WI38 (cell line): Measurements from ENCODE around the gene PRSS2.
"Not testable (repeated sequence)": the region's sequence is repeated elsewhere in the genome, so short reads cannot be mapped to it uniquely, and the experiment has no call there.

Experiments used
- H3K4me3 ChIP-seq: 2 replicates; pipeline ENCODE4 v1.5.1; 2011; ENCODE audit warnings: low read depth, mild to moderate bottlenecking, control low read depth, low read length
- CTCF ChIP-seq: IDR thresholded peaks from 2 replicates; pipeline ENCODE4 v1.5.1; 2012; ENCODE audit warnings: low read depth, mild to moderate bottlenecking, control low read depth, low read length

PRSS2 gene

DNA sequence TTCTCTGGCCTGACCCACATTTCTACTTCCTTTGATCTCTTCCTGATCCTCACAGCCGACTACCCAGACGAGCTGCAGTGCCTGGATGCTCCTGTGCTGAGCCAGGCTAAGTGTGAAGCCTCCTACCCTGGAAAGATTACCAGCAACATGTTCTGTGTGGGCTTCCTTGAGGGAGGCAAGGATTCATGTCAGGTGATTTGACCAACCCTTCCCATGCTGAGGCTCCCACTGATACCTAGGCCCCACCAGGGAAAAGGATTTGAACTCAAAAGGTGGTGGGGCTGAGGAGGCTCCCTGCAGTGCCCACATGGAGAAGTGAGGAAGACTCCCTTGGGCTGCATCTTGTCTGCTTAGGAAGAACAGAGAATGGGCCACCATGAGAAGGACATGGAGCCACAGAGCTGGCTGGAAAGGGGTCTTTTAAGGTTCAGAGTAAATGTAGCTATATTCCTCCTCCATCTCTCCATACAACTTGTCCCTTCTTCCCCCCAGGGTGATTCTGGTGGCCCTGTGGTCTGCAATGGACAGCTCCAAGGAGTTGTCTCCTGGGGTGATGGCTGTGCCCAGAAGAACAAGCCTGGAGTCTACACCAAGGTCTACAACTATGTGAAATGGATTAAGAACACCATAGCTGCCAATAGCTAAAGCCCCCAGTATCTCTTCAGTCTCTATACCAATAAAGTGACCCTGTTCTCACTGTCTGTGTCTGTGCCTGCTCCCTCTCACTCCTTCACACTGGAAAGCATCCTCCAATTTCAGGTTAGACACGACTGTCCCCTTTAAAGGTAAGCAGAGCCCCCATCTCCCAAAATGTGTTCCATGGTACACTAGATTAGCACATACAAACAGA lies 18.2 kb upstream of the PRSS2 start:
- no peak overlapping the region for H3K4me3 ChIP-seq
- no peak for TF ChIP-seq CTCF

GRCh38 chr7:142753366-142753765 lies 17.4 kb upstream of the PRSS2 start:
- TF ChIP-seq CTCF, result no peak
- H3K4me3 ChIP-seq, result no peak overlapping the region

DNA sequence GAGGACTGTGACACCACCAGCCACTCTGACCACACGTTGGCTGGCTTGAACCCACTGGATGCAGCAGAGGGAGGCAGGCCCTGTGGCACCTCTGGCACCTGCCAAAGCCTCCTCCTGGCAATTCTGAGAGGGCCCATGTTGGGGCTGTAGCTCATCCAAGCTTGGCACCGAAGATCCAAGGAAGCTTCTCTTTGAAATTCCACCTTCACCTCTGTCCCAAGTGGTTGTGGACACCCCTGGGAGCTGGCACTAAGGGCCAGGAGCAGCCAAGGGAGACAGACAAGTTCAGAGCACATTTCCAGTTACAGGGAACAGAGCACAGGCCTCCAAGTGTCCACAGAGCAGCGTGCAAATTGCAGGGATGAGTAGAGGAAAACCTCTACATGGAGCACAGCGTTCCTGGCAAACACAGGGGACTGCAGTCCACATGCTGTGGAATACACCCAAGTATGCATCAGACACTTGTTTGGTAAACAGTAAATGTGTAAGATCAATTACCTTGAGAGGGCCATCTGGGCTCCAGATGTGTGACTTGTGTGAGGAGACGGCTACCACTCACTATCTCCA lies 16.8 kb upstream of the PRSS2 start:
- H3K4me3 ChIP-seq, result not testable (repeated sequence)

DNA sequence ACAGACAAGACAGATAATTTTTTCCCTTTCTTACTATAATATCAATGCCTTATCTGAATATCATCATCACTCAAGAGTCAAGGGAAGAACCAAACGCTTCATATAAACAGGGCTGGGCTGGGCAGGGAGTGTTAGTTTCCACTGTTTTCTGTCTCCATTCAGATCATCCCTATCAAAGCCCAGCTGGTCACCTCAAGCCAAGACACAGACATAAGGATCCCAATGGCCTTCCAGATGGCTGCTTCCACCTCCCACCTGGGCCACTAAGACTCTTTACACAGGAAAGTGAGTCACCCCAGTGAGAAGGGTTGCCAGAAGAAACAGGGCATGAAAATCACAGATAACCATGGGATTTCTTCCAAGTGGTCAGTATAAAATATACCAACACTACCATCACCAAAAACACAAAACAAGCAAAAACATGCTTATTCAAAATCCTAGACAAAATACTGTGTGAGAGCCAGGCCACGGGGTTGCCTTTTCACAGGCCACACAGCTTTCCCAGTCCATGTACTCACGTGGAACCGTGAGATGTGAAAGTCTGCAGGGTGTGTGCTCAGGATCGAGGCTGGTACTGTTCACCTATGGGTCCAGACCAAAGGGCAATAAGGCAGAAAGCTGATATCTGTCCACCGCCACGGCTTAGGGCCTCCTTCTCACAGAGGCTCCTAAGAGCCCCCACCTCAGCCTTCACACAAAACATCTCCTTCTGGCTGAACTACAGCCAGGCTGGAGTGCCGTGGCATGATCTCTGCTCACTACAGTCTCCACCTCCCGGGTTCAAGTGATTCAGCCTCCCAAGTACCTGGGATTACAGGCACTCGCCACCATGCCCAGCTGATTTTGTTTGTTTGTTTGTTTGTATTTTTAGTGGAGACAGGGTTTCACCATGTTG lies 15.8 kb upstream of the PRSS2 start:
- no peak for TF ChIP-seq CTCF

DNA sequence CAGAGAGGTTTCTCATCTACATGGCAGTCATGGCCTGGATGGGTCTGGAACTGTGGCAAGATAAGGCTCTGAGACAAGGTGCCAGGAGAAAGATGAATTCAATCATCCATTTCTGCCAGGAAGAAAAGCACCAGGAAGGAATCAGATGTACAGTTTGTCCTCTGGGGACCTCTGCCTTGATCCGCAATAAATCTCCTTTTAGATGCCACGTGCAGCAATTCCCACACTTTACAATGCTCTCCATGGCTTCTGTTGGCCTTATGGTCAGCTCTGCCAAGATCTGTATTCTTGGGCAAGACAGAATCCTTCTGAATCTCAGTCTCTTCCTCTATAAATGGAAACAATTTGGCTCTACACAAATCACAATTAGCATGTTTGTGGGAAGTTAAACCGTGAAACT lies 12.5 kb upstream of the PRSS2 start:
- H3K4me3 ChIP-seq, result not testable (repeated sequence)

More for the DNA sequence above, 15.8 kb upstream of the PRSS2 start:
- H3K4me3 ChIP-seq, result no peak overlapping the region

- no peak overlapping the region for H3K4me3 ChIP-seq
These were observed 11.3 kb upstream of the PRSS2 start for GRCh38 chr7:142759433-142759832.

GRCh38 chr7:142760071-142760642 lies 10.6 kb upstream of the PRSS2 start:
- no peak overlapping the region for H3K4me3 ChIP-seq
- TF ChIP-seq CTCF, result no peak

More at GRCh38 chr7:142759433-142759832, 11.3 kb upstream of the PRSS2 start:
- TF ChIP-seq CTCF, result no peak

GRCh38 chr7:142761606-142762005 lies 9.2 kb upstream of the PRSS2 start:
- H3K4me3 ChIP-seq, result not testable (repeated sequence)
